Measurements from ENCODE around the gene EIF4E3. TPM values are rescaled to one million over a fixed set of nuclear protein-coding genes. Genes with fewer than 3 reads are reported as not detected.
A peak's percentile ranks its signal among the peaks of the same experiment; 100 is the strongest.

The EIF4E3 gene
- total RNA-seq, 3 donors from 2014 or later (not counting 1 experiment from before 2014, with no cell fraction given) = 44.9 to 52.2 (median 46.7) TPM

DNA sequence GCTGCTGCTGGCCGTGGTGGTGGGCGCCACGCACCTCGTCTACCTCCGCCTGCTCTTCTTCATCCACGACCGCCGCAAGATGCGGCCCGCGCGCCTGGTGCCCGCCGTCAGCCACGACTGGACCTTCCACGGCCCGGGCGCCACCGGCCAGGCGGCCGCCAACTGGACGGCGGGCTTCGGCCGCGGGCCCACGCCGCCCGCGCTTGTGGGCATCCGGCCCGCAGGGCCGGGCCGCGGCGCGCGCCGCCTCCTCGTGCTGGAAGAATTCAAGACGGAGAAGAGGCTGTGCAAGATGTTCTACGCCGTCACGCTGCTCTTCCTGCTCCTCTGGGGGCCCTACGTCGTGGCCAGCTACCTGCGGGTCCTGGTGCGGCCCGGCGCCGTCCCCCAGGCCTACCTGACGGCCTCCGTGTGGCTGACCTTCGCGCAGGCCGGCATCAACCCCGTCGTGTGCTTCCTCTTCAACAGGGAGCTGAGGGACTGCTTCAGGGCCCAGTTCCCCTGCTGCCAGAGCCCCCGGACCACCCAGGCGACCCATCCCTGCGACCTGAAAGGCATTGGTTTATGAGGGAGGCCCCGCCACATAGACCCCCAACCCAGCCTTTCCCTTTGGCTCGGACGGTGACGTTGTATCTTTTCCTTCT is 29.5 kb upstream of the EIF4E3 start:
- ATAC-seq (peak in 1 of 3 donors; percentile 47), DNase-seq (no peak)
- WGBS (ENCODE audit: insufficient coverage) = 25% methylated on average over 65 of the region's 65 CpGs
- no peaks in the 10 kb centered on the region for H3K9me3 Mint-ChIP-seq
- Histone ChIP-seq H3K36me3 (ENCODE audit: control insufficient read depth, insufficient read depth, low read length) (no peaks in the 10 kb centered on the region), H3K27me3 (ENCODE audit: control insufficient read depth, insufficient read depth, low read length) (peaks cover 15% of the 10 kb centered on the region), H3K4me1 (ENCODE audit: control insufficient read depth, insufficient read depth, low read length) (peaks cover 4% of the 10 kb centered on the region), H3K4me3 (ENCODE audit: low read length) (no peak overlapping the region), H3K27ac (ENCODE audit: low read length) (no peak overlapping the region), H3K9me3 (ENCODE audit: control insufficient read depth, insufficient read depth, low read length) (no peaks in the 10 kb centered on the region)
- H3K27ac Mint-ChIP-seq = no peak overlapping the region
- H3K4me1 Mint-ChIP-seq = no peaks in the 10 kb centered on the region
- H3K4me3 Mint-ChIP-seq = peak overlapping the region; percentile 70
- intact Hi-C loops (cut with micrococcal nuclease) = no loop called here
- peaks cover 57% of the 10 kb centered on the region in 2 donors for H3K27me3 Mint-ChIP-seq (ENCODE audit: low read depth in 2 of 2)
- TF ChIP-seq, protein P1, sequence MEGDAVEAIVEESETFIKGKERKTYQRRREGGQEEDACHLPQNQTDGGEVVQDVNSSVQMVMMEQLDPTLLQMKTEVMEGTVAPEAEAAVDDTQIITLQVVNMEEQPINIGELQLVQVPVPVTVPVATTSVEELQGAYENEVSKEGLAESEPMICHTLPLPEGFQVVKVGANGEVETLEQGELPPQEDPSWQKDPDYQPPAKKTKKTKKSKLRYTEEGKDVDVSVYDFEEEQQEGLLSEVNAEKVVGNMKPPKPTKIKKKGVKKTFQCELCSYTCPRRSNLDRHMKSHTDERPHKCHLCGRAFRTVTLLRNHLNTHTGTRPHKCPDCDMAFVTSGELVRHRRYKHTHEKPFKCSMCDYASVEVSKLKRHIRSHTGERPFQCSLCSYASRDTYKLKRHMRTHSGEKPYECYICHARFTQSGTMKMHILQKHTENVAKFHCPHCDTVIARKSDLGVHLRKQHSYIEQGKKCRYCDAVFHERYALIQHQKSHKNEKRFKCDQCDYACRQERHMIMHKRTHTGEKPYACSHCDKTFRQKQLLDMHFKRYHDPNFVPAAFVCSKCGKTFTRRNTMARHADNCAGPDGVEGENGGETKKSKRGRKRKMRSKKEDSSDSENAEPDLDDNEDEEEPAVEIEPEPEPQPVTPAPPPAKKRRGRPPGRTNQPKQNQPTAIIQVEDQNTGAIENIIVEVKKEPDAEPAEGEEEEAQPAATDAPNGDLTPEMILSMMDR (IDR thresholded peaks at IDR 0.05) = no peak
- no peaks in the 10 kb centered on the region for H3K36me3 Mint-ChIP-seq

DNA sequence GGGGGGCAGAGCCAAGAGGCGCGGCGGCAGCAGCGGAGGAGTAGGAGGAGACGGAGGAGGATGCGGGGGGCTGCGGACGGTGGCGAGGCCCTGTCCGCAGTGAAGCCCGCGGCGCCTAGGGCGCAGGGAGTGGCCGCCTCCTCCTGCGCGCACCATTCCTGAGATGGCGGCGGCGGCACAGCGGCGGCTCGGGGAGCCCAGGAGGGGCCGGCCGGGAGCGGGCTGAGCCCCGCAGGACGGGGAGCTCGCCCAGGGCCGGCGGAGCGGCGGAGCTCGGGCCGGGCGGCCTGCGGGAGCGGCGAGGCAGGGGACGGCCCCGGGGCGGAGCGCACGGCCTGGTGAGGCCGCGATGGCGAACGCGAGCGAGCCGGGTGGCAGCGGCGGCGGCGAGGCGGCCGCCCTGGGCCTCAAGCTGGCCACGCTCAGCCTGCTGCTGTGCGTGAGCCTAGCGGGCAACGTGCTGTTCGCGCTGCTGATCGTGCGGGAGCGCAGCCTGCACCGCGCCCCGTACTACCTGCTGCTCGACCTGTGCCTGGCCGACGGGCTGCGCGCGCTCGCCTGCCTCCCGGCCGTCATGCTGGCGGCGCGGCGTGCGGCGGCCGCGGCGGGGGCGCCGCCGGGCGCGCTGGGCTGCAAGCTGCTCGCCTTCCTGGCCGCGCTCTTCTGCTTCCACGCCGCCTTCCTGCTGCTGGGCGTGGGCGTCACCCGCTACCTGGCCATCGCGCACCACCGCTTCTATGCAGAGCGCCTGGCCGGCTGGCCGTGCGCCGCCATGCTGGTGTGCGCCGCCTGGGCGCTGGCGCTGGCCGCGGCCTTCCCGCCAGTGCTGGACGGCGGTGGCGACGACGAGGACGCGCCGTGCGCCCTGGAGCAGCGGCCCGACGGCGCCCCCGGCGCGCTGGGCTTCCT is 28.8 kb upstream of the EIF4E3 start, which contains the start of gene GPR27:
Gene GPR27, plus strand, starts transcription at position 155 of the 909 bp plus-strand sequence. Its CDS starts 195 bp downstream, at position 350.
- H3K4me1 ChIP-seq (ENCODE audit: control insufficient read depth, insufficient read depth, low read length) = peaks cover 4% of the 10 kb centered on the region
- H3K9me3 Mint-ChIP-seq = no peaks in the 10 kb centered on the region
- H3K4me3 ChIP-seq (ENCODE audit: low read length) = no peak within 1 kb of the TSS
- peaks cover 15% of the 10 kb centered on the region for H3K27me3 ChIP-seq (ENCODE audit: control insufficient read depth, insufficient read depth, low read length)
- peaks cover 51 to 60% of the 10 kb centered on the region in 2 donors for H3K27me3 Mint-ChIP-seq (ENCODE audit: low read depth in 2 of 2)
- H3K9me3 ChIP-seq (ENCODE audit: control insufficient read depth, insufficient read depth, low read length) = no peaks in the 10 kb centered on the region
- WGBS (ENCODE audit: insufficient coverage) = under 1% methylated on average over 131 of the region's 131 CpGs
- H3K27ac ChIP-seq (ENCODE audit: low read length) = no peak within 1 kb of the TSS
- no peaks in the 10 kb centered on the region for H3K36me3 ChIP-seq (ENCODE audit: control insufficient read depth, insufficient read depth, low read length)
- H3K36me3 Mint-ChIP-seq = no peaks in the 10 kb centered on the region
- H3K4me1 Mint-ChIP-seq = no peaks in the 10 kb centered on the region
- DNase-seq = peak in 1 of 2 donors; percentile 45
- intact Hi-C loops (cut with micrococcal nuclease) = no loop called here
- TF ChIP-seq, protein P1 (IDR thresholded peaks at IDR 0.05) = no peak
- no peak within 1 kb of the TSS for H3K27ac Mint-ChIP-seq
- peak within 1 kb of the TSS; percentile 70 for H3K4me3 Mint-ChIP-seq
- ATAC-seq = peak; percentile 46 to 52 (median 48)

DNA sequence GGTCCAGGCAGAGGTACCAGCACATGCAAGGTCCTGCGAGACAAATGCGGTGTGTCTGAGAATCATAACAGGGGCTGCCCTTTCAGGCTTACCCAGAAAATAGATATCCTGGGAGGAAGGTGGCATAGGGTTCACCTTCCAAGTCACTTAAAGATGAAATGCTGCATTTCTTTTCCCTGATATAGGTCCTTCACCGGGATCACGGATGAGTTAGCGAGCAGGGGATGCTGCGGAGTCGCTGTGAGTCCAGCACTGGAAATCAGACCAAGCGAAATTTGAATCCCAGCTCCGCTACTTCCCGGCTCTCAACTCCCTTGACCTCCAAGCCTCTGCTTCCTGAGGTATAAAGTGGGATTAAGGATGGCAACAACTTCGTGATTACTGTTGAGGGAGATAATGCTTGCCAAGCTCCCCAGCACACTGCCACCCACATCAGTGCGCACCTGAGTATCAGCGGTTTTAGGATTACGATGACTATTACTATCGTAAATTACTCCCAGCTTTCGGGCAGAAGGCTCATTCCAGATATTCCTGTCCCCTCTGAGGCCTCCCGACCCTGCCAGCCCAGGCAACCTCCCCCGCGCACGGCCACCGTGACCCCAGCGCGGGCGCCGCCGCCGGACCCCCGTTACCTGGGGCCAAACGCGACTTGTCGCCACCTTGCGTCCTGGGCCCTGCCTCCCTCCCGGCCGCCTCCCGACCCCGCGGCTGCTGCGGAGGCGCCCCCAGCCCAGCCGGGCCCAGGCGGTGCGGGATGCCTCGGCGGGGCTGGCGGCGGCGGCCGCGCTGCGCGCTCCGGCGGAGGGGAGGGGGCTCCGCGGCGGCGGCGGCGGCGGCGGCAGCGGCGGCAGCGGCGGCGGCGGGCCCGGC is 27.9 kb upstream of the EIF4E3 start:
- Mint-ChIP-seq H3K4me1 (no peaks in the 10 kb centered on the region), H3K9me3 (no peaks in the 10 kb centered on the region), H3K4me3 (peak overlapping the region; percentile 70), H3K36me3 (no peaks in the 10 kb centered on the region), H3K27me3 (ENCODE audit: low read depth in 2 of 2) (peaks cover 53 to 69% of the 10 kb centered on the region in 2 donors), H3K27ac (no peak overlapping the region)
- ATAC-seq = peak in 1 of 3 donors; percentile 8
- 10% methylated on average over 67 of the region's 68 CpGs for WGBS (ENCODE audit: insufficient coverage)
- H3K27me3 ChIP-seq (ENCODE audit: control insufficient read depth, insufficient read depth, low read length) = peaks cover 15% of the 10 kb centered on the region
- H3K36me3 ChIP-seq (ENCODE audit: control insufficient read depth, insufficient read depth, low read length) = no peaks in the 10 kb centered on the region
- DNase-seq = peak in 1 of 2 donors; percentile 12
- intact Hi-C loops (cut with micrococcal nuclease) = no loop called here
- H3K4me3 ChIP-seq (ENCODE audit: low read length) = no peak overlapping the region
- H3K27ac ChIP-seq (ENCODE audit: low read length) = no peak overlapping the region
- no peaks in the 10 kb centered on the region for H3K9me3 ChIP-seq (ENCODE audit: control insufficient read depth, insufficient read depth, low read length)
- TF ChIP-seq, protein P1 (IDR thresholded peaks at IDR 0.05) = no peak
- H3K4me1 ChIP-seq (ENCODE audit: control insufficient read depth, insufficient read depth, low read length) = peaks cover 4% of the 10 kb centered on the region

Data from natural killer cell (primary cell).